NCI-H82 treated with DMSO at 0.1 percent for 48 hours (cell line): Measurements from ENCODE around the gene TMTC2.

ENCODE experiments used
- DNase-seq: peaks from one replicate; lab custom pipeline; 2025; ENCODE audit not compliant: unreplicated experiment; lab: John Stamatoyannopoulos, UW

The TMTC2 gene

GRCh38 chr12:83057436-83057835, 370.7 kb downstream of the TMTC2 start:
- no peak for DNase-seq

DNA sequence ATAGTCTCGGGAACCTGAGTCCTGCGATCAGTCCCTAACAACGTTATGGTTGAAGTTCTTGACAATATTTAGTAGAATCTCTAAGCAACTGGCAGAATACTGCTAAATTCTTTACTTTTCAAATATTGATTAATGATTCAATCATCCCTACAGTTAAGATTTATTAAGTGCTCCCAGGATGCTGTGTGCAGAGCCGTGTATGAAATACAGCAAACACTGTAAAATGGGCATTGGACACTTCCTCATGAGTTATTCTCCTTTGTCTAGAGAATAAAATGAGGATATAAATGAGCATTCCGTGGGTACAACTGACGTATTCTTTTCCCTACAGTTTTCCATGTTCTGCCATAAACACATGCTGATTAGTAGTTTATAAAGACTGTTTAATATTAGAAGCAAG, 372.4 kb downstream of the TMTC2 start:
- no peak for DNase-seq

DNA sequence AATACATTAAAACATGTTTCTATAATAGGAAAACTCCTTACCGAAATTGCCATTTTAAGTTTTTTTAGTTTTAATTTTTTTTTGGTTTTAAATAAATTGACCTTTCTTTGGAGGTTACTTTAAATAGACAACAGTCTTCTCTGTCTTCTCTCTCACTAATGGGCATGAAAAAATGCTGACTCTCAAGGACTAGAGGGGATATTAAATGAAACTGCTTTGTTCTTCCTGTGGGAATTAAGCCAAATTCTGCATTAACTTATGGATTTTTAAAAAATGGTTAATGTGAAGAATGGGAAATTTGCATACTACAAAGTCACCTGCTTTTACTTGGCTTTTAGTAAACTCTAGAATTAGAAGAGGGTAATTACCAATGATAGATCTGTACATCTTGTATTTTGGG, 378.9 kb downstream of the TMTC2 start:
- no peak for DNase-seq

- DNase-seq: no peak
Observed at GRCh38 chr12:83067981-83068380, 381.3 kb downstream of the TMTC2 start.

DNA sequence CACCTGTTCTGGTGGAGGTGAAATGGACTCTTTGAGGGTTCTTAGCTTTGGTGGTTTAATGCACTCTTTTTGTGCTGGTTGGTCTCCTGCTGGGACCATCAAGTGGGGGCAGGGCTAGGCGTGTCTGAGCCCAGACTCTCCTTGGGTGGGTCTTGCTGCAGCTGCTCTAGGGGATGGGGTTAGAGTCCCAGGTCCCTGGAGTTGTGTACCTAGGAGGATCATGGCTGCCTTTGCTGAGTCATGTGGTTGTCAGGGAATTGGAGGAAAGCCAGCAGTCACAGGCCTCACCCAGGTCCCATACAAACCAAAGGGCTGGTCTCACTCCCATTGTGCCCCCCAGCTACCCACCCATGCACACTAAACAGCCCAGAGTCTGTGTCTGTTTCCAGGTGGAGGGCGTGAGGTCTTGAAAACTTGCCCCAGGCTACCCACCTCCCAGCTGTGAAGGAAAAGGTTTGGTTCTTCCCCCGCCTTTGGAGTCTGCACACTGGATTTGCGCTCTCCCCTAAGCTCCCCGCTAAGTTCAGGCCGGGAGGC, 387.7 kb downstream of the TMTC2 start:
- DNase-seq: no peak

- no peak for DNase-seq
Observed at GRCh38 chr12:83075471-83075870, 388.8 kb downstream of the TMTC2 start.

- DNase-seq: no peak
Observed at GRCh38 chr12:83077041-83077440, 390.3 kb downstream of the TMTC2 start.

- no peak for DNase-seq
Observed at GRCh38 chr12:83082690-83083276, 396.1 kb downstream of the TMTC2 start.

DNA sequence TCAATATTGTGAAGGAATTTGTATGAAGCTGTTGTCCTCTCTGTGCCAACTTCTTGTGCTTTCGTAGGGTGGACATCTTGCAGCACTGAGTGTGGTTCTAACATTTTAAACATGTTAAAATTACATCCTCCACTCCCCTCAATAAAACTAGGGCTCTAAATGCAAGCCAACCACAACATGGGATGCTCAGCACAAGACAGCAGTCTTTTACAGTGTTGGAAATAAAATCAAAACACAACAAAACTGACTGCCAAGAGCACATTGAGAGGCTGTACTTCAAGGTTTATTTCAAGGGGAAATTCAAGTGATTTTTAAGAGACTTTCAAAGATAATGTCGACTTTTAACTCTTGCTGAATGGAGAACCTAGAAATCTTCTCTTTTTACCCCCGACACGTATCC, 396.9 kb downstream of the TMTC2 start:
- DNase-seq: no peak

- DNase-seq: no peak
Observed at GRCh38 chr12:83084516-83085234, 398.0 kb downstream of the TMTC2 start.

DNA sequence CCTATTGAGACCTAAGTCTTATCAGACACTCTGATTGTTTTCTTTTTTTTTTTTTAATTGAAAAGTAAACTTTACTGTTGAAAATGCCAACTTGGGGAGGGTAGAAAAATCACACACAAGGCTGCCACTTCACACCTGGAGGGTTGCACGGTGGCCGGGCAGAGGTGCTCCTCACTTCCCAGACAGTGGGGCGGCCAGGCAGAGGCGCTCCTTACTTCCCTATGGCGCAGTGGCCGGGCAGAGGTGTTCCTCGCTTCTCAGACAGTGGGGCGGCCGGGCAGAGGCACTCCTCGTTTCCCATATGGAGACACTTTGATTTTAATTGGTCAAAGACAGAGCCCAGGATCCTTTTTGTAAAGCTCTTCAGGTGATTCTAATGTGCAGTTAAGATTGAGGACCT, 399.3 kb downstream of the TMTC2 start:
- no peak for DNase-seq

GRCh38 chr12:83089575-83089974, 402.9 kb downstream of the TMTC2 start:
- no peak for DNase-seq

GRCh38 chr12:83092129-83092528, 405.4 kb downstream of the TMTC2 start:
- DNase-seq: no peak

- DNase-seq: no peak
Observed at GRCh38 chr12:83092606-83093005, 405.9 kb downstream of the TMTC2 start.

DNA sequence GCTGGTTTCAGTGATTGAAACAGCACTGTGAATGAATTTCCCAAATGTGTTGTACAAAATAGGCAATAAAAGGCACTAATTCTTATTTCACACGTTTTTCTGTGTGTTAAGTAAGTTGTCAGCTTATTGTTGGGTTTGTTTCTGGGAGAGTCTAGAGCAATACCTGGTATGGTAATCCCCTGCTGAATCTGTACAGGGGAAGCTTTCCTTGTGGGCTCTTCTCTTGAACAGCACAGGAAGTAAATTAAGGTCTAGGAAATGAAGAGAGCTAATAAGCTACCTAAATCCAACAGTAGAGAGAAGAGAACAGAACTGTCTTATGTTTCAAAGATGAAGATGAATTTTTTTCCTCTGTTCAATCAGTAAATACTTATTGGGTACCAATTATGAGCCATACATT, 406.7 kb downstream of the TMTC2 start:
- no peak for DNase-seq

GRCh38 chr12:83097643-83098342, 411.1 kb downstream of the TMTC2 start:
- DNase-seq: no peak

GRCh38 chr12:83099436-83099835, 412.7 kb downstream of the TMTC2 start:
- DNase-seq: no peak

GRCh38 chr12:83102499-83102898, 415.8 kb downstream of the TMTC2 start:
- no peak for DNase-seq

GRCh38 chr12:83106873-83107272, 420.2 kb downstream of the TMTC2 start:
- no peak for DNase-seq

DNA sequence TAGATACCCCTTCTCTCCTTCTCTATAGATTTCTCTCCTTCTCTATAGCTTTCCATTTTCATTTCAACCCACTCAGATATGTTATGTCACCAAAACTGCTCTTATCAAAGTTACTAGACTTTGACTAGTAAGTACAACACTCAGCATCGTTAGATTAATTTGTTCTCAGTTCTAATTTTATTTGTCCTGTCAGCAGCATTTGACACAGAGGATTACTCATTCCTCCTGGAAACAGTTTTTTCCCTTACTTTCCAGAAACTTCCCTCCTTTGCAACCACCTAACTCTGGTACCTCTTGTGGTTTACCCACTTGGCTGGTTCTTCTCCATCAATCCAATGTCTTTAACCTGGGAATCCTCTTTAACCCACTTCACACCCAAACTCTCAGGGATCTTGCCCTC, 423.7 kb downstream of the TMTC2 start:
- no peak for DNase-seq

- DNase-seq: peak; percentile 50
Observed at GRCh38 chr12:83113945-83114344, 427.2 kb downstream of the TMTC2 start.

DNA sequence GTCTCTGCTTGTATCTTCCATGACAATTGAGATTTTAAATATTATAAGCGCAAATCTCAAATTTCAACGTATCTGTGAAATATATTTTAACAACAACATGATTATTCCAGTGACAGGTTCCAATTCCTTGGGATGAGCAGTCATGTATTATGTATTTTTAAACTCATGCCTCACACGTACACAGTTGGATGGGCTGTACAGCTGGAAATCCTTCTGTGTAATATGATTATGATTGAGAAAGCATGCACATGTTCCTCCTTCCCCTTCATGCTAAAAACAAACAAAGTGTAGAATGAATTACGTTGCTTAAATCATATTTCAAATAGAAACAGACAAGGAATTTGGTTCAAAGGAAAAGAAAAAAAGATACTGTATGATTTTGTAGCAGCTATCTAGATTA, 428.3 kb downstream of the TMTC2 start:
- no peak for DNase-seq
